Measurements from ENCODE around the gene HDHD5.

DNA sequence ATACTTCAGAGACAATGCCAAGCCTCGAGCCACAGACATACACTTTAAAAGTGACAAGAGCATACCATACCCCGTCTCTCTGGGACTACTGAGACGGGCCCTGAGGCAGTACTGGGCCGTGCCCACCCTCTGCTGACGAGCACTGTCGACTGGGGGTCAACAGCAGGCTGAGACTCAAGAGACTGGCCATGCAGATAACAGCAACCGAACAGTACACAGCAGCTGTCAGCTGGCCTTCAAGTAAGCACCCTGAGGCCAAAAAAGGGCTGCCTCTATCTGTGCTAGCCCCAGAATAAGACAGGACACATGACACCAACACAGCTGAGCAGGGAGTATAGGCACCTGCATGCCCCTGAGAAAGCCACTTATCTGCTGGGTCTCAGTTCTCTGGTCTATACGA, 19.1 kb downstream of the HDHD5 start:
- TF ChIP-seq, protein P1, sequence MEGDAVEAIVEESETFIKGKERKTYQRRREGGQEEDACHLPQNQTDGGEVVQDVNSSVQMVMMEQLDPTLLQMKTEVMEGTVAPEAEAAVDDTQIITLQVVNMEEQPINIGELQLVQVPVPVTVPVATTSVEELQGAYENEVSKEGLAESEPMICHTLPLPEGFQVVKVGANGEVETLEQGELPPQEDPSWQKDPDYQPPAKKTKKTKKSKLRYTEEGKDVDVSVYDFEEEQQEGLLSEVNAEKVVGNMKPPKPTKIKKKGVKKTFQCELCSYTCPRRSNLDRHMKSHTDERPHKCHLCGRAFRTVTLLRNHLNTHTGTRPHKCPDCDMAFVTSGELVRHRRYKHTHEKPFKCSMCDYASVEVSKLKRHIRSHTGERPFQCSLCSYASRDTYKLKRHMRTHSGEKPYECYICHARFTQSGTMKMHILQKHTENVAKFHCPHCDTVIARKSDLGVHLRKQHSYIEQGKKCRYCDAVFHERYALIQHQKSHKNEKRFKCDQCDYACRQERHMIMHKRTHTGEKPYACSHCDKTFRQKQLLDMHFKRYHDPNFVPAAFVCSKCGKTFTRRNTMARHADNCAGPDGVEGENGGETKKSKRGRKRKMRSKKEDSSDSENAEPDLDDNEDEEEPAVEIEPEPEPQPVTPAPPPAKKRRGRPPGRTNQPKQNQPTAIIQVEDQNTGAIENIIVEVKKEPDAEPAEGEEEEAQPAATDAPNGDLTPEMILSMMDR (conservative IDR thresholded peaks at IDR 0.05; ENCODE audit: low read depth, low read length) = no peak
- TF ChIP-seq EZH2 (IDR thresholded peaks at IDR 0.05; ENCODE audit: borderline replicate concordance, low read depth, low read length, poor library complexity, severe bottlenecking) = no peak
